PC-3 (cell line): Measurements from ENCODE around the gene AIG1. TPM values are rescaled to one million over a fixed set of nuclear protein-coding genes. Genes with fewer than 3 reads are reported as not detected.

ENCODE experiments used
- ATAC-seq: fragments of 200-7000 bp; cut with Tn5 transposase; 2 replicates; pipeline ENCODE4 v1.9.1; 2020; ENCODE audit warnings: mild to moderate bottlenecking, moderate library complexity
- BruUV-seq: library from RNA; stranded (reverse); fragments of 400-500 nt; replicated peaks from 2 replicates; lab custom pipeline; 2021; lab: Mats Ljungman, UMichigan
- CTCF ChIA-PET: fragments of 300-600 bp; sonication (Branson Sonifier 250); formaldehyde crosslinking; loops from one replicate; lab custom pipeline; 2022; ENCODE audit warnings: antibody characterized with exemption; lab: Charles Lee
- POLR2A ChIA-PET: fragments of 300-600 bp; sonication (Branson Sonifier 250); formaldehyde crosslinking; loops from one replicate; lab custom pipeline; 2022; ENCODE audit warnings: antibody characterized with exemption; ENCODE audit not compliant: unreplicated experiment; lab: Charles Lee
- DNase-seq: peaks from one replicate; pipeline ENCODE4 v3.0.0-alpha.2; 2015
- H2AFZ ChIP-seq: fragments of 300-600 bp; sonication (generic); 2 replicates; pipeline ENCODE4 v1.6.0; 2016; ENCODE audit warnings: antibody characterized with exemption, low read length
- H3F3A ChIP-seq: fragments of 300-600 bp; sonication (generic); one replicate; pipeline ENCODE4 v1.6.0; 2017; ENCODE audit warnings: antibody characterized with exemption, low read length, control low read depth, mild to moderate bottlenecking; ENCODE audit not compliant: unreplicated experiment
- H3K27ac ChIP-seq: fragments of 300-600 bp; sonication (generic); 2 replicates; pipeline ENCODE4 v1.5.1; 2016; ENCODE audit warnings: mild to moderate bottlenecking, low read length
- H3K27me3 ChIP-seq: fragments of 300-600 bp; sonication (generic); 2 replicates; pipeline ENCODE4 v1.6.1; 2016; ENCODE audit warnings: low read length, mixed read lengths
- H3K36me3 ChIP-seq: fragments of 300-600 bp; sonication (generic); 2 replicates; pipeline ENCODE4 v1.6.1; 2016; ENCODE audit warnings: low read depth, mixed run types, low read length, mixed read lengths
- H3K4me1 ChIP-seq: fragments of 300-600 bp; sonication (generic); 2 replicates; pipeline ENCODE4 v1.5.1; 2016; ENCODE audit warnings: low read length; ENCODE audit not compliant: insufficient read depth
- H3K4me2 ChIP-seq: fragments of 300-600 bp; sonication (generic); 2 replicates; pipeline ENCODE4 v1.6.0; 2016; ENCODE audit warnings: low read length
- H3K4me3 ChIP-seq: fragments of 300-600 bp; sonication (generic); 2 replicates; pipeline ENCODE4 v1.5.1; 2016; ENCODE audit warnings: mild to moderate bottlenecking, low read length, mixed read lengths
- H3K79me2 ChIP-seq: fragments of 300-600 bp; sonication (generic); 2 replicates; pipeline ENCODE4 v1.6.1; 2017; ENCODE audit warnings: low read length, mixed read lengths
- H3K9ac ChIP-seq: fragments of 300-600 bp; sonication (generic); 2 replicates; pipeline ENCODE4 v1.6.0; 2016; ENCODE audit warnings: mild to moderate bottlenecking, low read length
- H3K9me2 ChIP-seq: fragments of 300-600 bp; sonication (generic); replicated peaks from 2 replicates; pipeline ENCODE4 v1.6.1; 2016; ENCODE audit warnings: mixed run types, low read length, mixed read lengths
- H3K9me3 ChIP-seq: fragments of 300-600 bp; sonication (generic); 2 replicates; pipeline ENCODE4 v1.6.1; 2016; ENCODE audit warnings: low read length, mixed read lengths
- H4K20me1 ChIP-seq: fragments of 300-600 bp; sonication (generic); 2 replicates; pipeline ENCODE4 v1.6.1; 2016; ENCODE audit warnings: low read length, mixed read lengths
- CTCF ChIP-seq: fragments of 300-600 bp; sonication (generic); conservative IDR thresholded peaks from 2 replicates; pipeline ENCODE4 v1.5.1; 2017; ENCODE audit warnings: antibody characterized with exemption, low read depth, mild to moderate bottlenecking, low read length
- EZH2 ChIP-seq: fragments of 300-600 bp; sonication (generic); IDR thresholded peaks from one replicate; pipeline ENCODE4 v1.6.1; 2017; ENCODE audit warnings: antibody characterized with exemption, mild to moderate bottlenecking, low read length; ENCODE audit not compliant: unreplicated experiment
- EZH2phosphoT487 ChIP-seq: fragments of 300-600 bp; sonication (generic); IDR thresholded peaks from 2 replicates; pipeline ENCODE4 v1.6.1; 2018; ENCODE audit warnings: mild to moderate bottlenecking, antibody characterized with exemption, low read length, borderline replicate concordance
- intact Hi-C: fragments of 100-400 bp; cut with micrococcal nuclease; formaldehyde crosslinking; loops from 2 replicates; pipeline ENCODE4 v1.9.0; 2023
- total RNA-seq: library from RNA; depleted of rRNA; stranded (reverse); fragments of >200 nt; gene quantifications from 2 replicates; pipeline ENCODE4 v1.2.3, GENCODE V29; 2014

AIG1 gene
- total RNA-seq, 1 experiment from 2014 or later = 32.7 TPM

- Histone ChIP-seq H3K4me2 (no peak overlapping the region), H3K27me3 (no peaks in the 10 kb centered on the region), H3K4me3 (no peak overlapping the region), H3K9me2 (no peaks in the 10 kb centered on the region), H4K20me1 (no peaks in the 10 kb centered on the region), H3K36me3 (no peaks in the 10 kb centered on the region), H2AFZ (no peak overlapping the region), H3K27ac (no peak overlapping the region), H3K9me3 (no peaks in the 10 kb centered on the region), H3K9ac (no peak overlapping the region), H3F3A (no peaks in the 10 kb centered on the region), H3K79me2 (no peaks in the 10 kb centered on the region), H3K4me1 (no peaks in the 10 kb centered on the region)
- no TSS peak for BruUV-seq
- ATAC-seq (no peak), DNase-seq (no peak)
- CTCF ChIA-PET = interaction anchor here (0.6 kb wide), 1 partner anchor 13 kb away, joined by 5 read pairs; no protein-coding TSS in a partner anchor
- intact Hi-C loops = no loop called here
- TF ChIP-seq EZH2 (no peak), CTCF (no peak), EZH2phosphoT487 (no peak)
- POLR2A ChIA-PET = interaction anchor here (0.6 kb wide), 1 partner anchor 396 kb away, joined by 4 read pairs; no protein-coding TSS in a partner anchor
These were observed 32.6 kb downstream of the AIG1 start for GRCh38 chr6:143093290-143093689.

- Histone ChIP-seq H3K27ac (no peak overlapping the region), H3K4me1 (no peaks in the 10 kb centered on the region), H3K36me3 (no peaks in the 10 kb centered on the region), H3K9me3 (no peaks in the 10 kb centered on the region), H4K20me1 (no peaks in the 10 kb centered on the region), H2AFZ (no peak overlapping the region), H3K27me3 (no peaks in the 10 kb centered on the region), H3K79me2 (no peaks in the 10 kb centered on the region), H3K4me3 (no peak overlapping the region), H3K9ac (no peak overlapping the region), H3F3A (no peaks in the 10 kb centered on the region), H3K4me2 (no peak overlapping the region), H3K9me2 (no peaks in the 10 kb centered on the region)
- ATAC-seq (no peak), DNase-seq (no peak)
- CTCF ChIA-PET = no interaction called here
- intact Hi-C loops = no loop called here
- TF ChIP-seq EZH2phosphoT487 (no peak), EZH2 (no peak), CTCF (no peak)
- BruUV-seq = no TSS peak
- POLR2A ChIA-PET = no interaction called here
These were observed 35.7 kb downstream of the AIG1 start for GRCh38 chr6:143096403-143096802.

- Histone ChIP-seq H3K9me2 (no peaks in the 10 kb centered on the region), H3K9ac (no peak overlapping the region), H3K4me1 (no peaks in the 10 kb centered on the region), H3K9me3 (no peaks in the 10 kb centered on the region), H2AFZ (no peak overlapping the region), H3K27ac (no peak overlapping the region), H3F3A (no peaks in the 10 kb centered on the region), H3K4me3 (no peak overlapping the region), H4K20me1 (no peaks in the 10 kb centered on the region), H3K36me3 (no peaks in the 10 kb centered on the region), H3K27me3 (no peaks in the 10 kb centered on the region), H3K4me2 (no peak overlapping the region), H3K79me2 (no peaks in the 10 kb centered on the region)
- POLR2A ChIA-PET = no interaction called here
- TF ChIP-seq CTCF = no peak
- TF ChIP-seq EZH2phosphoT487 = no peak
- no peak for TF ChIP-seq EZH2
- DNase-seq (peak; percentile 3), ATAC-seq (no peak)
- no TSS peak for BruUV-seq
- CTCF ChIA-PET = no interaction called here
- intact Hi-C loops = no loop called here
These were observed 36.6 kb downstream of the AIG1 start for GRCh38 chr6:143097224-143097795.
